Glutamatergic neuron (in vitro differentiated cells): ENCODE data around the gene DNAL1. TPM values are rescaled to one million over a fixed set of nuclear protein-coding genes. Genes with fewer than 3 reads are reported as not detected.

Source experiments
- DNase-seq: peaks from one replicate; pipeline ENCODE4 v3.0.0; 2022
- H3K27ac Mint-ChIP-seq: one replicate; pipeline ENCODE4 v1.8.0; 2020; ENCODE audit warnings: mild to moderate bottlenecking, mixed read lengths, inconsistent platforms; ENCODE audit not compliant: unreplicated experiment
- H3K27me3 Mint-ChIP-seq: one replicate; pipeline ENCODE4 v1.8.0; 2020; ENCODE audit warnings: mild to moderate bottlenecking, moderate library complexity, mixed read lengths, inconsistent platforms; ENCODE audit not compliant: unreplicated experiment
- H3K36me3 Mint-ChIP-seq: one replicate; pipeline ENCODE4 v1.8.0; 2020; ENCODE audit warnings: mild to moderate bottlenecking, mixed read lengths, inconsistent platforms; ENCODE audit not compliant: unreplicated experiment
- H3K4me1 Mint-ChIP-seq: one replicate; pipeline ENCODE4 v1.8.0; 2020; ENCODE audit warnings: mild to moderate bottlenecking, low read depth, mixed read lengths, inconsistent platforms; ENCODE audit not compliant: unreplicated experiment
- H3K4me3 Mint-ChIP-seq: one replicate; pipeline ENCODE4 v1.8.0; 2020; ENCODE audit warnings: mild to moderate bottlenecking, mixed read lengths, inconsistent platforms; ENCODE audit not compliant: unreplicated experiment
- H3K9me3 Mint-ChIP-seq: one replicate; pipeline ENCODE4 v1.8.0; 2020; ENCODE audit warnings: mild to moderate bottlenecking, moderate library complexity, mixed read lengths, inconsistent platforms; ENCODE audit not compliant: unreplicated experiment
- CTCF ChIP-seq: fragments of 200-600 bp; sonication (generic); IDR thresholded peaks from one replicate; pipeline ENCODE4 v1.5.0; 2021; ENCODE audit not compliant: partially characterized antibody, unreplicated experiment
- total RNA-seq: library from RNA; stranded (reverse); fragmentation: NEBNext Ultra II Directional; extraction: Animal tissue kit (Norgen Biotek cat#: 25700); gene quantifications from one replicate; pipeline ENCODE4 v1.2.1, GENCODE V29; 2021; ENCODE audit not compliant: unreplicated experiment

The DNAL1 gene
- total RNA-seq, 1 donor from 2014 or later = 18.5 TPM

- Mint-ChIP-seq H3K4me3 (no peak overlapping the region), H3K27me3 (peaks cover 6% of the 10 kb centered on the region), H3K9me3 (peaks cover 2% of the 10 kb centered on the region), H3K4me1 (peaks cover 7% of the 10 kb centered on the region), H3K36me3 (no peaks in the 10 kb centered on the region), H3K27ac (no peak overlapping the region)
- DNase-seq = no peak
- no peak for TF ChIP-seq CTCF
Observed at GRCh38 chr14:73739174-73739898, 94.5 kb downstream of the DNAL1 start.

DNA sequence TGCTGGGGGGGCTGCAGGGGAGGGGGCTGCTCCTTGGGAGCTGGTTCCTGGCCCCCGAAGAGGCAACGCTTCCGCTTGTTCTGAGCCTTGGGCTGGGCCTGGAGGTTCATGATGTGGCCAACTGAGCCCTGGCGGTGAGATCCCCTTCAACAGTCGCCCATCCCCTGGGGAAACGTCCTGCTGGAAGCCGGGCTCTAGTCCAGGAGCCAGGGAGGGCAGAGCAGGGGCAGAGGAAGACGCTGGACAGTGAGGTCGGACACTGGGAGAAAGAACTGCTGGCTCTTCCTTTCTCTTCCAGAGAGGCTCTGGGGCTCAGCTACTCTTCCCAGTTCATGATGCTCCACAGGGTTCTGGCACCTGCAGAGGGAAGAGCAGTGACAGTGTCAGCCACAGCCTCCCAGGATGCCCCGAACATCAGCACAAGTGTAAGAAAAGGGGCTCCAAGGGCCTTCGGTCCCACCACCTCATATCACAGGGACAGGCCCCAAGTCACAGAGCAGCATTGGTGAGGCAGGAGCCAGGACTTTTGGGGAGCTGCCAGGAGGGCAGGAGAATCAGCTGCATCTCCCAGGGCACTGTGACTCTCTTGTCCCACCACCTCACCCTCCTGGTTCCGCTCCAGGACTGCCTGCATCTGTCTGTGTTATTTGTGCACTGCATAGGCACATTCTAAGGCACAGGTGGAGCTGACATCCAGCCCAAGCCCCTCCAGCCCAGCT lies 95.3 kb downstream of the DNAL1 start:
- DNase-seq = no peak
- H3K36me3 Mint-ChIP-seq = no peaks in the 10 kb centered on the region
- peaks cover 7% of the 10 kb centered on the region for H3K4me1 Mint-ChIP-seq
- peaks cover 6% of the 10 kb centered on the region for H3K27me3 Mint-ChIP-seq
- peaks cover under 1% of the 10 kb centered on the region for H3K9me3 Mint-ChIP-seq
- H3K4me3 Mint-ChIP-seq = no peak overlapping the region
- no peak overlapping the region for H3K27ac Mint-ChIP-seq
- no peak for TF ChIP-seq CTCF

DNA sequence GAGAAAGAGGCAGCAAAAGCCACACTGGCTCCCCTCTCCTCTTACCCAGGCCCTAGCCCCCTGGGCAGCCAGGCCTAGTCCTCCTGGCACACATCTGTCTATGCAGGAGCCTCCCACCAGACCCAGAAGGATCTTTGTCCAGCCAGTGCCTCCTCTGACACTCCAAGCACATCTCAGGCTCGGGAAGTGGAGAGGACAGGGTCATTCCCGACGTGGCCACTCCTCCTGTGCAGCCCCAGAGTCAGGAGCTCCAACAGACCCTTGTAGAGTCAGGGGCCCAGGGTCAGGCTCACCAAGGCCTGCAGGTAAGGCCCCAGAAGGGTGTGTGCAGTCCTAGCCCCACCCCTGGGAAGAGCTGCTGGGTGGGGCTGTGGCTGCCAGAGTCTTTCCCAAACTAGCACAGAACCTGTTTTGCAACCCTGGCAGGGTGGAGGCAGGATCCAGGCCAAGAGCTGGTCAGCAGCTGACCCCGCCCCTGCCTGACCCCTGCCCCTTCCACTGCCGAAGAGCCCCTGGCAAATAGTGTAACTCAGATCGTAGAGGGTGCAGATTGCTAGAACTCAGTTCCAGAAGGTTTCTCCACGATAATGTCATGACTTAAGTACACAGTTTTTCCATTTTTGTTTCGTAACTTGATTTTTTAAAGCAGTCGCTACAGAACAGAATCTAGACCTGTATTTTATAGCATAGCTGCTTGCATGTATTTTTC lies 96.0 kb downstream of the DNAL1 start:
- TF ChIP-seq CTCF = no peak
- no peak overlapping the region for H3K4me3 Mint-ChIP-seq
- peaks cover 6% of the 10 kb centered on the region for H3K27me3 Mint-ChIP-seq
- no peak for DNase-seq
- H3K27ac Mint-ChIP-seq = no peak overlapping the region
- peaks cover 9% of the 10 kb centered on the region for H3K4me1 Mint-ChIP-seq
- no peaks in the 10 kb centered on the region for H3K9me3 Mint-ChIP-seq
- H3K36me3 Mint-ChIP-seq = no peaks in the 10 kb centered on the region

GRCh38 chr14:73741386-73741875 lies 96.6 kb downstream of the DNAL1 start:
- DNase-seq = no peak
- peaks cover 6% of the 10 kb centered on the region for H3K27me3 Mint-ChIP-seq
- H3K4me1 Mint-ChIP-seq = peaks cover 9% of the 10 kb centered on the region
- no peak for TF ChIP-seq CTCF
- H3K36me3 Mint-ChIP-seq = no peaks in the 10 kb centered on the region
- no peak overlapping the region for H3K4me3 Mint-ChIP-seq
- H3K27ac Mint-ChIP-seq = no peak overlapping the region
- H3K9me3 Mint-ChIP-seq = no peaks in the 10 kb centered on the region
